Left ventricle myocardium inferior (tissue), 1 donor: Measurements from ENCODE around the gene ZC3H12C. TPM values are rescaled to one million over a fixed set of nuclear protein-coding genes. Genes with fewer than 3 reads are reported as not detected.
"Not testable (repeated sequence)": the region's sequence is repeated elsewhere in the genome, so short reads cannot be mapped to it uniquely, and the experiment has no call there.

Source experiments
- DNase-seq: peaks from one replicate; pipeline ENCODE4 v3.0.0-alpha.2; 2020
- H3K27ac ChIP-seq: fragments of 200-600 bp; replicated peaks from 2 replicates; pipeline ENCODE4 v1.8.0; 2021
- H3K27me3 ChIP-seq: fragments of 200-600 bp; 2 replicates; pipeline ENCODE4 v1.8.0; 2021; ENCODE audit warnings: low read depth
- H3K36me3 ChIP-seq: fragments of 200-600 bp; 2 replicates; pipeline ENCODE4 v1.8.0; 2021
- H3K4me1 ChIP-seq: fragments of 200-600 bp; 2 replicates; pipeline ENCODE4 v1.8.0; 2021
- H3K4me3 ChIP-seq: fragments of 200-600 bp; 2 replicates; pipeline ENCODE4 v1.8.0; 2021; ENCODE audit warnings: mild to moderate bottlenecking, moderate library complexity
- H3K9me3 ChIP-seq: fragments of 200-600 bp; replicated peaks from 2 replicates; pipeline ENCODE4 v1.8.0; 2021
- CTCF ChIP-seq: fragments of 200-600 bp; IDR thresholded peaks from 2 replicates; pipeline ENCODE4 v1.8.0; 2021; ENCODE audit warnings: antibody characterized with exemption, mild to moderate bottlenecking, borderline replicate concordance
- intact Hi-C: fragments of 100-400 bp; cut with micrococcal nuclease; formaldehyde crosslinking; loops from one replicate; pipeline ENCODE4 v1.11.0; 2022
- total RNA-seq: library from RNA; stranded (reverse); fragmentation: NEBNext Ultra II Directional; extraction: Animal tissue kit (Norgen Biotek cat#: 25700); gene quantifications from one replicate; pipeline ENCODE4 v1.2.1, GENCODE V29; 2021
- donor health status: DM: no; HTN: yes; CAD: no; lungs with severe emphysema.

Gene ZC3H12C
- total RNA-seq, 1 donor from 2014 or later: 16.8 TPM

GRCh38 chr11:110190885-110191284 is 97.7 kb downstream of the ZC3H12C start:
- H3K27ac ChIP-seq: no peak overlapping the region
- DNase-seq: no peak
- no peak overlapping the region for H3K4me3 ChIP-seq
- no peaks in the 10 kb centered on the region for H3K4me1 ChIP-seq
- intact Hi-C loops: no loop called here
- no peaks in the 10 kb centered on the region for H3K36me3 ChIP-seq
- TF ChIP-seq CTCF: no peak
- H3K27me3 ChIP-seq: no peaks in the 10 kb centered on the region
- no peaks in the 10 kb centered on the region for H3K9me3 ChIP-seq

- H3K9me3 ChIP-seq, H3K36me3 ChIP-seq, H3K4me3 ChIP-seq, H3K4me1 ChIP-seq, DNase-seq, intact Hi-C loops, H3K27ac ChIP-seq, H3K27me3 ChIP-seq: not testable (repeated sequence)
Measured at GRCh38 chr11:110192604-110193282, 99.6 kb downstream of the ZC3H12C start.

DNA sequence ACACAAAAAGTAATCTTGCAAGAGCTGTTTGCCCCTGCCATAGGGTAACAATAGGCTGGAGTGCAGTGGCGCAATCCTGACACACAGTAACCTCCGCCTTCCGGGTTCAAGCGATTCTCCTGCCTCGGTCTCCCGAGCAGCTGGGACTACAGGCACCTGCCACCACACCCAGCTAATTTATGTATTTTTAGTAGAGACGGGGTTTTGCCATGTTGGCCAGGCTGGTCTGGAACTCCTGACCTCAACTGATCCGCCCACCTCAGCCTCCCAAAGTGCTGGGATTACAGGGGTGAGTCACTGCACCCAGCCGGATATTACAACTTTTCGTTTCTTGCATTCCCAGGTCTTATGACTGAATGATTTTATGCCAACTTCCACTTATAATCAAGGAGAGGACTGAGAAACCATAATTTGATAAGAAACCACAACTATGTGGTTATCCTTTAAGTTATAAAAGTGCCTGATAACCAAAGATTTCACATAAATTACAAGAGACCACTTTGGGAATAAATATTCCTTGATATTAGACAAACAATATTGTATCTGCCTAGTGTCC is 101.1 kb downstream of the ZC3H12C start:
- H3K36me3 ChIP-seq, H3K9me3 ChIP-seq, H3K4me3 ChIP-seq, intact Hi-C loops, DNase-seq, H3K4me1 ChIP-seq, H3K27me3 ChIP-seq, H3K27ac ChIP-seq: not testable (repeated sequence)

- no peaks in the 10 kb centered on the region for H3K27me3 ChIP-seq
- TF ChIP-seq CTCF: no peak
- H3K9me3 ChIP-seq: no peaks in the 10 kb centered on the region
- no peak overlapping the region for H3K27ac ChIP-seq
- H3K36me3 ChIP-seq: no peaks in the 10 kb centered on the region
- intact Hi-C loops: no loop called here
- no peak overlapping the region for H3K4me3 ChIP-seq
- no peaks in the 10 kb centered on the region for H3K4me1 ChIP-seq
- no peak for DNase-seq
Measured at GRCh38 chr11:110196241-110196754, 103.1 kb downstream of the ZC3H12C start.

GRCh38 chr11:110196884-110197420 is 103.8 kb downstream of the ZC3H12C start:
- no peaks in the 10 kb centered on the region for H3K27me3 ChIP-seq
- H3K4me3 ChIP-seq: no peak overlapping the region
- intact Hi-C loops: no loop called here
- no peaks in the 10 kb centered on the region for H3K36me3 ChIP-seq
- no peak for DNase-seq
- H3K27ac ChIP-seq: no peak overlapping the region
- no peak for TF ChIP-seq CTCF
- H3K9me3 ChIP-seq: no peaks in the 10 kb centered on the region
- no peaks in the 10 kb centered on the region for H3K4me1 ChIP-seq

DNA sequence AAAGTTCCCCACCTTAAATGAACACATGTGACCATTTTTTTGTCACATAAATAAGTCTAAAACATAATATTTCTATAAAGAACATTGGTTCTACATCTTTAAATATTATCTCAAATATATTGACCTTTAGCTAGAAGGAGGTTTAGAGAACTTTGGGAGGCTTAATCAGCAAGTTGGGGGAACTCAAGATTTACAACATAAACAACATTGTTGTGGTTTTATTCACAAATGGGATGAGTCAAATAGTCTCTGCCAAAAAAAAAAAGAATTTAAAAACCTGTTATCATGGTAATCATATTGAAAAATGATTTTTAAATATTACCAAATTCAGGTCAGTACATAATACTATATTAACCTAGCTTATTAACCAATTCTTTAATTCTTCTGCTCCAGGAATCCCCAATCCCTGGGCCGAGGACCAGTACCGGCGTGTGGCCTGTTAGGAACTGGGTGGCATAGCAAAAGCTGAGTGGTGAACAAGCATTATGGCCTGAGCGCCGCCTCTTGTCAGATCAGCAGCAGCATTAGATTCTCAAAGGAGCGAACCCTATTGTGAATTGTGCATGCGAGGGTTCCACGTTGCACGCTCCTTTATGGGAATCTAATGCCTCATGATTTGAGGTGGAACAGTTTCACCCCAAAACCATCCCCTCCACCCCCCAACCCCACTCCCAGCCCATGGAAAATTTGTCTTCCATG is 105.0 kb downstream of the ZC3H12C start:
- DNase-seq: no peak
- intact Hi-C loops: no loop called here
- no peak for TF ChIP-seq CTCF
- no peaks in the 10 kb centered on the region for H3K36me3 ChIP-seq
- H3K27ac ChIP-seq: no peak overlapping the region
- H3K4me3 ChIP-seq: no peak overlapping the region
- no peaks in the 10 kb centered on the region for H3K27me3 ChIP-seq
- no peaks in the 10 kb centered on the region for H3K9me3 ChIP-seq
- no peaks in the 10 kb centered on the region for H3K4me1 ChIP-seq
